HG03342 (cell line): ENCODE measurements around the gene SSTR3.

Source experiments
- ATAC-seq: cut with Tn5 transposase; IDR thresholded peaks from one replicate; pipeline ENCODE4 v1.9.1; 2021; ENCODE audit warnings: mild to moderate bottlenecking, moderate library complexity; ENCODE audit not compliant: unreplicated experiment

The SSTR3 gene

DNA sequence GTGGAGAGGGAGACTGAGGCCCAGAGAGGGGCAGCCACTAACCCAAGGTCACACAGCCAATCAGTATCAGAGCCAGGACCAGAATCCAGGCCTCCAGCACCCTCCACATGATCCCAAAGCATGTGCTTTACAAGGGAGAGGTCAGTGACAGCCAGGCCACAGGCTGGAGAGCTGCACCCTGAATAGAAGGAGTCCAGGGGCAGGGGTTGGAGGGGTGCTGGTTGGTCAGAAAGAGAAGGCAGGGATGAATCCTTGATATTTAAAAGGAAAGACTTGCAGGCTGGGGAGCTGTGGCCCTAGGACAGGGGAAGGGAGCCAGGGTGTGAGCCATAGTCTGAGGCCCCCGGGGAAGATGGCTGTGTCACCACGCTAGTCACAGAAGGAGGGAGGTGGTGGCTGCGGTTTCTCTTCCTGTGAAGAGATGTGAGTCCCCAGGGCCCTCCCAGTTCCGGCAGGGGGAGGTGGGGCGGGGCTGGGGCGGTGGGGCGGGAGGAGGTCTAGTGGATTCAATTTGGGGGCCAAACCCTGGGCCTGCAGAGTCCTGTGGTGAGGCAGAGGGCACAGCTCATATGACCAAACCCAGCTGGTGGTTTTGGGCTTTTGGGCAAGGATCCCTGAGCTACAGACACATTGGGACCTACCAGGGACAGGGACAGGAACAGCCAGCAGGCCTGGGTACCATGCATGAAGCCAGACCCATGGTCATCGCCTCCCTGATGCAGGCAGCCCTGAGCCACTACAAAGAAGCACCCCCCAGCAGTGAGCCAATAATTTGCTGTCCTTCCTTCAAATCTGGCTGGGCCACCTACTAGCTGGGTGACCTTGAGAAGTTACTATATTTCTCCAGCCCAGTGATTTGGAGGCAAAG is 17.8 kb upstream of the SSTR3 start:
- peak; percentile 50 for ATAC-seq

GRCh38 chr22:37229012-37229804 is 16.9 kb upstream of the SSTR3 start:
- ATAC-seq: no peak

DNA sequence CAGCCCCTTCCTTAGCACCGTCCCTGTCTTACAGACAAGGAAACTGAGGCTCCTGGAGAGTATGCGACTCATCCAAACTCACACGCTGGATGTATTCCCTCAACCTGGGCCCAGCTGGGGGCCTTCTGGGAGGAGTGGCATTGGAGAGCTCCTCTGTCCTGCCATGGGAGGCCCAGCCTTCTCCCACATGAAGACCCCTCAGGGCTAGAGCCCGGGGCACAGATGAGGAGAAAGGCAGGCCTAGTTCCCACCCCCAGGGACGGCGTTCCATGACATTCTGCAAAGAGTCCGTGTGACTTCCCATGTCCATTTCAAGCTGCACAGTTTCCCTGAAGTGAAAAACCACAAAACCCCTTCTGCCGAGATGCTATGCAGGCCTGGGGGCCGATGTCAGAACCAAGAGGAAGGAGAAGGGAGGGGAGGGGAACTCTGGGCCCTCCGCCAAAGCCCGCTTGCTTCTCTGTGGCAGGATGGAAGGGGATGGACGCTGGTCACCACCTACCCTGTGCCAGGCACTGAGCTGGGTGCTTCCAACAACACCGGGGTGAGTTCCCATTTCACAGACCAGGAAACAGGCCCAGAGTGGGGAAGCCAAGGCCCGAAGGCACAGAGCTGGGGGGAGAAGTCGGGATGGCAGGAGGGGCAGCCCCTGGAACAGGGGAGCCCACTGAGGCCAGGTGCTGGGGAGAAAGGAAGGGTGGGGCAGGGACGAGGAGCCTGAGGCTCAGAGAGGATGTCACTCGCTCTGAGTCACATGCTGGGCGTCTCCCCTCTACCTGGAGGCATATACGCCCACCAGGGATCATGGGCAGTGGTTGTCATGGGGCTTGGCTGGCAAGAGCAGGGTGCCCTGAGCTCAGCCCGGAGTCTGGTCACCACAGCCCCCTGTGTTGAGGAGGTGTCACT is 16.1 kb upstream of the SSTR3 start:
- ATAC-seq: no peak

- no peak for ATAC-seq
These were observed 14.2 kb upstream of the SSTR3 start for GRCh38 chr22:37226514-37226913.

DNA sequence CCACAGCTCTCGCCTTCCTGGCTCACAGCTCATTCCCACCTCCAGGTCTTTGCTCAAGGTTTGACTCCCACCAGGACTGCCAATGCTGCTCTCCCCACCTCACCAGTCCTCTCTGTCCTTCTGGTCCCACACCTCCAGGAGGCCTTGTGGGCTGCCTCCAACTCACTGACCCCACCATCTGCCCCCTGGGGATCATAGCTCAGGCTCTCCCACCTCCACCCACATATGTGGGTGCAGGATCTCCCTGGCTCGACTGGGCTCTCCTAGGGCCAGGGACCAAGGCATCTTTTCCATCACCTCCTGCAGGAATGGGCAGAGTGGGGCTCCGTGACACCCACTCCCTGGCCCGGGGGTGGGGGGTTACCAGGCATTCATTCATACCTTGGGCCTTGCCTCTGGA is 13.8 kb upstream of the SSTR3 start:
- ATAC-seq: no peak

DNA sequence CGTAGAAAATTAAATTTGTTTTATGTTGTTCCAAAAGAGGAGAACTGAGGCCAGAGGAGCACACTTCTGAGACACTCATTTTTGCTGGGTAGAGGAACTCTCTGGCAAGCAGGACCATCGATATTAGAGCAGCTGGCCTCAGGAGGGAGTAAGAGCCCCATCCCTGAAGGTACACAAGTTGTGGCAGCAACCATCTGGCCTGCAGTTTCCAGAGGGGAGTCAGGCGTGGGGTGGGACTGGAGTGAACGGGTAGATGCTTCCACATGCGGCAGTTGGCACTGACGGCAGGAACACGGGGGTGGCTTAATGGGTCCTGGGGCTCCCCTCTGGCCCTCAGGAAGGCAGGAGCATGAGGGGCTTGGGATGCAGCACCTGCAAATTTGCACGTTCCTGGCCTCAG is 13.2 kb upstream of the SSTR3 start:
- ATAC-seq: no peak

GRCh38 chr22:37224757-37225420 is 12.6 kb upstream of the SSTR3 start:
- no peak for ATAC-seq

- ATAC-seq: no peak
These were observed 11.8 kb upstream of the SSTR3 start for GRCh38 chr22:37223965-37224551.

- ATAC-seq: no peak
These were observed 10.2 kb upstream of the SSTR3 start for GRCh38 chr22:37222440-37222971.

- ATAC-seq: no peak
These were observed 9.4 kb upstream of the SSTR3 start for GRCh38 chr22:37221424-37222333.

DNA sequence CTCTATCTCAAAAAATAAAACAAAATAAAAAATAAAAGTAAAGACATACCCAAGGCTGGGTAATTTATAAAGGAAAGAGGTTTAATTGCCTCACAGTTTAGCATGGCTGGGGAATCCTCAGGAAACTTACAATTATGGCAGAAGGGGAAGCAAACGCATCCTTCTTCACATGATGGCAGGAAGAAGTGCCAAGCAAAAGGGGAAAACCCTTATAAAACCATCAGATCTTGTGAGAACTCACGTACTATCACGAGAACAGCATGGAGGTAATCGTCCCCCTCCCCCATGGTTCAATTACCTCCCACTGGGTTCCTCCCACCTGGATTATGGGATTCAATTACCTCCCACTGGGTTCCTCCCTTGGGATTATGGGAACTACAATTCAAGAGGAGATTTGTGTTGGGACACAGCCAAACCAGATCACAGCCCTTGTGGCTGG is 8.3 kb upstream of the SSTR3 start:
- no peak for ATAC-seq

DNA sequence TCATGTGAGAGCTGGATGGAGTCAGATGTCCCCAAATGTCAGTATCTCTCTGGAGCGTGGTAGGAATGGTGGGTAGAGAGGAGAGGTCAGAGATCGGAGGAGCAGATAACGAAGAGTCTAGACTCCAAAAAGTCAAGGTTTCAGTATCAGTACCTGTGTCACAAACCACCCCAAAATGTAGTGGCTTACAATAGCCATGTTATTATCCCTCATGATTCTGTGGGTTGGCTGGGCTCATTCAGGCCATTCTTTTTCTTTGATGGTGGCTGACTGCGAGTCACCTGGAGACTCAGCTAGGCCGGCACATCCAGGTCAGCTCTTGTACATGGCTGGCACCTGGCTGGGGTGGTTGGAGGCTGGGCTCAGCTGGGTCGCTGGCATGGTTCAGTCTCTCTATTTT is 7.3 kb upstream of the SSTR3 start:
- ATAC-seq: peak; percentile 14

GRCh38 chr22:37218771-37219411 is 6.6 kb upstream of the SSTR3 start:
- ATAC-seq: peak; percentile 78

DNA sequence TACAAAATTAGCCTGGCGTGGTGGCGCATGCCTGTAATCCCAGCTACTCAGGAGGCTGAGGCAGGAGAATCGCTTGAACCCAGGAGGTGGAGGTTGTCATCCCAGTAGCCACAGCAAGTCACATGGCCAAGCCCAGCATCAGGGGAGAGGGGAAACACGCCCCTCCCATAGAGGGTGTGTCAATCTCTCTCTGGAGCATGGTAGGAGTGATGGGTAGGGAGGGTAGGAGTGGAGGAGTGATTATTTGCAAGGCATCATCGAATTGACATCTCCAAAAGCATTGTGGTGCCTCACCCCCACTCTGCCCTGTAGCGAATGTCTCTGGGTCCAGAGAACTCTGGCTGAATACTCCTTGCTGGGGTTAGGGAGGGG is 6.1 kb upstream of the SSTR3 start:
- peak; percentile 21 for ATAC-seq

- no peak for ATAC-seq
These were observed 3.6 kb upstream of the SSTR3 start for GRCh38 chr22:37215890-37216289.

DNA sequence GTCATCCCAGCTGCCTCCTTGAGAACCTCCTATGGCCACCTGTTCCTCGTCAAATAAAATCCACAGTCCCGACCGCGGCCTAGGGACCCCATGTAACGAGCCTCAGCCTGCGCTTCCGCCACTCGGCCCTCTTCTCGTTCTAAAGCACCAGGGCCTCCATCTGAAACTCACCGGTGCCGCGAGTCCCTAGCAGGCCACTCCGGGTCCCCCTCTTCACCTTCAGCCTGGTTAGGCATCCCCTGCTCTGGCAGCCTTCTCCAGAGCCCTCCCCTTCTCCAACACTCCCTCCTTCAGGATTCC is 2.4 kb upstream of the SSTR3 start:
- ATAC-seq: no peak

DNA sequence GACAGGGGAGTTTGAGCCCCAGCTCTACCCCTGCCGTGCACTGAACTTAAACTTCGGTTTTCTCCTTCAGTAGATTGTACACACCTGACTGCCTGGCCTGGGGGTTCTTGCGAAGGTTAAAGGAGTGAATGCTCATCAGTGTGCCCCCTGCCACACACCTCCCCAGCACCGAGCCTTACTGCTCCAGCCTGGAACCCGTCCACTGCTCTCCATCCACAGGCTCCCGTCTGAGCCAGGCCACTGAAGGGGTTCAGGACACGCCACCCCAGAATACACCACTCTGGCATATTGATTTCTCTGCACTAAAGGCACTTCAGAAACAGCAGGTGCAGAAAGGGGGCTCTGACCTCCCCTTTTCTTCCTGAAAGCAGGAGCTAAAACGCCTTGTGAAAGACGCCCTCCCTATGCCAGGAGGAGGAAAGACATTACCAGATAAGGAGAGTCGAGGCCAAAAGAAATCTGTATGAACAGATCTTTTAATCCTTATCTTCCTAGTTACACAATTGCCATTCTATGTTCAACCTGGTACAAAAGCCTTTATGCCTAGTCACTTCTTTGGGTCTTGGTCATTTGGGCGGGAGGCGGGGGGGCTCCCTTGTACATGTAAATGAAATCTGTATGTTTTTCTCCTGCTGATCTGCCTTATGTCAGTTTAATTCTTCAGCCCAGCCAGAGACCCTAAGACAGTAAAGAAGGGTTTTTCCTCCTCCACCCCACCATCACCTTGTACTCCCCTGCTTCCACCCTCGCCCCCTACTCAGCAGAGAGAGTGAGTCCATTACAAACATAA is 1.9 kb upstream of the SSTR3 start:
- no peak for ATAC-seq
